H1 (cell line): ENCODE data around the gene BCAS1. TPM values are rescaled to one million over a fixed set of nuclear protein-coding genes. Genes with fewer than 3 reads are reported as not detected.

ENCODE experiments used
- BACH1 ChIP-seq: IDR thresholded peaks from 2 replicates; pipeline ENCODE4 v1.6.1; 2012; ENCODE audit warnings: low read length, improper control_type of control experiment
- CHD1 ChIP-seq: IDR thresholded peaks from 2 replicates; pipeline ENCODE4 v1.6.1; 2012; ENCODE audit warnings: low read depth, low read length, improper control_type of control experiment
- RAD21 ChIP-seq, 2 experiments: IDR thresholded peaks in 1 of 2; conservative IDR thresholded peaks in 1 of 2; 2 replicates each; pipeline ENCODE4 v1.6.1; 2011; ENCODE audit warnings: low read depth in 2 of 2, low read length in 2 of 2, improper control_type of control experiment in 1 of 2, inconsistent platforms in 1 of 2, mild to moderate bottlenecking in 1 of 2, moderate library complexity in 1 of 2
- SAP30 ChIP-seq: fragments of 300-600 bp; sonication (generic); IDR thresholded peaks from 2 replicates; pipeline ENCODE4 v1.7.1; 2012; ENCODE audit warnings: low read length, moderate library complexity, mild to moderate bottlenecking, inconsistent platforms; ENCODE audit not compliant: insufficient read depth, insufficient replicate concordance
- SUZ12 ChIP-seq: fragments of 200-600 bp; sonication (generic); IDR thresholded peaks from 2 replicates; pipeline ENCODE4 v1.6.1; 2012; ENCODE audit warnings: mild to moderate bottlenecking, inconsistent platforms, low read length, moderate library complexity, mixed read lengths
- polyA plus RNA-seq, 7 experiments: library from polyadenylated mRNA; depleted of rRNA in 3 of 7; stranded (reverse) in 5 of 7; unstranded in 2 of 7; fragments of >200 nt in 5 of 7; fragments of 200-250 nt in 2 of 7; gene quantifications; 1 replicate in 5 of 7; 2 replicates in 1 of 7; 4 replicates in 1 of 7; pipeline versions ENCODE4 v1.2.1 to v1.2.3, GENCODE V29; 2011 to 2013; ENCODE audit warnings: missing spikeins in 2 of 7, mixed read lengths in 2 of 7
- total RNA-seq: library from RNA; stranded (reverse); fragmentation: NEBNext Ultra II Directional; extraction: Animal tissue kit (Norgen Biotek cat#: 25700); gene quantifications from 2 replicates; pipeline ENCODE4 v1.2.1, GENCODE V29; 2021
- TF ChIP-seq, protein P1 (sequence below): IDR thresholded peaks from 2 replicates; pipeline ENCODE4 v1.6.1; 2012; ENCODE audit warnings: inconsistent platforms

The BCAS1 gene
- total and polyA plus RNA-seq, 2 of the 8 experiments (the other 6 are each of a cell fraction or from before 2014, with no cell fraction given), result 0.06 to 0.19 TPM

GRCh38 chr20:53937339-53937741 lies 133.1 kb downstream of the BCAS1 start (continued):
- no peak for TF ChIP-seq RAD21 (IDR thresholded peaks at IDR 0.05 in 1 of 2, conservative IDR thresholded peaks at IDR 0.05 in 1 of 2; ENCODE audit: low read depth in 2 of 2, low read length in 2 of 2)
- no peak for TF ChIP-seq BACH1
- TF ChIP-seq, protein P1, sequence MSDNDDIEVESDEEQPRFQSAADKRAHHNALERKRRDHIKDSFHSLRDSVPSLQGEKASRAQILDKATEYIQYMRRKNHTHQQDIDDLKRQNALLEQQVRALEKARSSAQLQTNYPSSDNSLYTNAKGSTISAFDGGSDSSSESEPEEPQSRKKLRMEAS, result no peak
- TF ChIP-seq CHD1, result no peak
- TF ChIP-seq SAP30, result no peak
- TF ChIP-seq SUZ12, result no peak
- TF ChIP-seq, all 59 proteins: peak for 0
